HG03039 (cell line): ENCODE measurements around the gene MYRIP.
"Not testable (repeated sequence)": the region's sequence is repeated elsewhere in the genome, so short reads cannot be mapped to it uniquely, and the experiment has no call there.

Experiments
- ATAC-seq: cut with Tn5 transposase; IDR thresholded peaks from one replicate; pipeline ENCODE4 v1.9.1; 2021; ENCODE audit warnings: mild to moderate bottlenecking, moderate library complexity; ENCODE audit not compliant: unreplicated experiment

MYRIP gene

GRCh38 chr3:39809181-39809994 lies at the start of gene MYRIP:
Gene MYRIP (plus strand): TSS chr3:39809609. CDS start chr3:39900817, 91,208 bp downstream.
- ATAC-seq: peak; percentile 73

GRCh38 chr3:39760325-39760724 lies 49.1 kb upstream of the MYRIP start:
- no peak for ATAC-seq

GRCh38 chr3:39762537-39763070 lies 46.8 kb upstream of the MYRIP start:
- ATAC-seq: no peak

- ATAC-seq: no peak
Observed at GRCh38 chr3:39763390-39763789, 46.0 kb upstream of the MYRIP start.

- no peak for ATAC-seq
Observed at GRCh38 chr3:39765575-39765974, 43.8 kb upstream of the MYRIP start.

GRCh38 chr3:39766433-39766832 lies 43.0 kb upstream of the MYRIP start:
- ATAC-seq: no peak

- not testable (repeated sequence) for ATAC-seq
Observed at GRCh38 chr3:39766909-39767308, 42.5 kb upstream of the MYRIP start.

- ATAC-seq: not testable (repeated sequence)
Observed at GRCh38 chr3:39778168-39778567, 31.2 kb upstream of the MYRIP start.

- ATAC-seq: no peak
Observed at GRCh38 chr3:39779511-39780230, 29.7 kb upstream of the MYRIP start.

GRCh38 chr3:39780352-39780751 lies 29.1 kb upstream of the MYRIP start:
- no peak for ATAC-seq

GRCh38 chr3:39781025-39781424 lies 28.4 kb upstream of the MYRIP start:
- no peak for ATAC-seq

- ATAC-seq: no peak
Observed at GRCh38 chr3:39781632-39782031, 27.8 kb upstream of the MYRIP start.

- no peak for ATAC-seq
Observed at GRCh38 chr3:39783680-39784079, 25.7 kb upstream of the MYRIP start.

GRCh38 chr3:39784922-39785321 lies 24.5 kb upstream of the MYRIP start:
- no peak for ATAC-seq

GRCh38 chr3:39788128-39788883 lies 21.1 kb upstream of the MYRIP start:
- no peak for ATAC-seq

GRCh38 chr3:39791603-39792002 lies 17.8 kb upstream of the MYRIP start:
- ATAC-seq: no peak

GRCh38 chr3:39794880-39795279 lies 14.5 kb upstream of the MYRIP start:
- no peak for ATAC-seq

- no peak for ATAC-seq
Observed at GRCh38 chr3:39801216-39801615, 8.2 kb upstream of the MYRIP start.

GRCh38 chr3:39802486-39802885 lies 6.9 kb upstream of the MYRIP start:
- ATAC-seq: not testable (repeated sequence)

GRCh38 chr3:39803956-39804355 lies 5.5 kb upstream of the MYRIP start:
- no peak for ATAC-seq

GRCh38 chr3:39804951-39805350 lies 4.5 kb upstream of the MYRIP start:
- no peak for ATAC-seq
